ENCODE data around the gene ADA.

DNA sequence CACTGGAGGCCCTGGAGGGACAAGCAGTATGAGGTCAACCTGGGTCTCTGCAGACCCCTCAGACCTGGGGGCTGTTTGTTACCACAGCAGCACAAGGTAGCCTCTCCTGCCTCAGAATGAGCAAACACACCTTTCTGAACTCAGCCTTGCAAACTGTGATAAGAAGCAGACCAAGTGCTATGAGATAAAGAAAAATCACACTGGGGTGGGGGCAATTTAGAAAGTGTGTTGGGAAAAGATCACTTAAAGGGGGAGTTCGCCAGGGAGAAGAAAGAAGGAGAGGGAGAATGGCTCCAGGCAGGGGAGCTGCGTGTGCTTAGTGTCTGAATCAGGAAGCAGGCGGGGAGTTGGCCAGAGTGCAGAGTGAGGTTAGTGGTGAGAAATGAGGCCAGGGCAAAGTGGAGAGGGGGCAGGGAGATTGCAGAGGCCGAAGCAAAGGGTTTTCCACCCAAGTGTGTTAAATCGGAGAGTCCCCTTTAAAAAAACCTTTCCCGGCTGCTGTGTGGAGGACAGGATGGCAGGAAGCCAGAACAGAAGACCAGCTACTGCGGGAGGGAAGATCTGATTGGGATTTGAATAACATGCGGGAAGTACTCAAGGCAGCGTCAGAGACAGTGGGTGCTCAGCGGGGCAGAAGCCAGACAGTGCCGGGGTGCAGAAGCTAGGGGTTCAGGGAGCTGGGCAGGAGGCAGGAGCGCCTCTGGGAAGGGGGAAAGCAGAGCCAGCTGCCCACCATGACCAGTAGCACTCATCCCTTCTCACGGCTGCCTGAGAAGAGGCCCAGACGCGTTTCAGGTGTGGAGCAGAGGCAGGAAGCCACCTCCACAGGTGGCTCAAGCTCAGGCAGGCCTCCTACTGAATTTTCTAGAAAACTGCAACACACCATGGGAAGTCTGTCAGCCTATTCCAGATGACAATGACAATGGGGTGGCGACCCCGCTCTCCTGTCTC is 9.0 kb downstream of the ADA start:
- TF ChIP-seq, protein P1, sequence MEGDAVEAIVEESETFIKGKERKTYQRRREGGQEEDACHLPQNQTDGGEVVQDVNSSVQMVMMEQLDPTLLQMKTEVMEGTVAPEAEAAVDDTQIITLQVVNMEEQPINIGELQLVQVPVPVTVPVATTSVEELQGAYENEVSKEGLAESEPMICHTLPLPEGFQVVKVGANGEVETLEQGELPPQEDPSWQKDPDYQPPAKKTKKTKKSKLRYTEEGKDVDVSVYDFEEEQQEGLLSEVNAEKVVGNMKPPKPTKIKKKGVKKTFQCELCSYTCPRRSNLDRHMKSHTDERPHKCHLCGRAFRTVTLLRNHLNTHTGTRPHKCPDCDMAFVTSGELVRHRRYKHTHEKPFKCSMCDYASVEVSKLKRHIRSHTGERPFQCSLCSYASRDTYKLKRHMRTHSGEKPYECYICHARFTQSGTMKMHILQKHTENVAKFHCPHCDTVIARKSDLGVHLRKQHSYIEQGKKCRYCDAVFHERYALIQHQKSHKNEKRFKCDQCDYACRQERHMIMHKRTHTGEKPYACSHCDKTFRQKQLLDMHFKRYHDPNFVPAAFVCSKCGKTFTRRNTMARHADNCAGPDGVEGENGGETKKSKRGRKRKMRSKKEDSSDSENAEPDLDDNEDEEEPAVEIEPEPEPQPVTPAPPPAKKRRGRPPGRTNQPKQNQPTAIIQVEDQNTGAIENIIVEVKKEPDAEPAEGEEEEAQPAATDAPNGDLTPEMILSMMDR (IDR thresholded peaks at IDR 0.05) = no peak
- no peak for TF ChIP-seq EP300 (IDR thresholded peaks at IDR 0.05)
- TF ChIP-seq POLR2A (IDR thresholded peaks at IDR 0.05) = no peak
